Thoracic aorta (tissue), 2 donors: ENCODE results near the gene ARVCF. TPM values are rescaled to one million over a fixed set of nuclear protein-coding genes. Genes with fewer than 3 reads are reported as not detected.
A peak's percentile ranks its signal among the peaks of the same experiment; 100 is the strongest.

Experiments used
- ATAC-seq: fragments of 150-250 bp; one replicate; pipeline ENCODE4 v1.8.0; 2017; ENCODE audit warnings: low read depth; ENCODE audit not compliant: insufficient number of reproducible peaks, low FRiP score
- DNase-seq: peaks from one replicate; pipeline ENCODE4 v3.0.0-alpha.2; 2020; ENCODE audit warnings: low spot score
- H3K27ac ChIP-seq, 2 donors: fragments of 200-600 bp; sonication (generic); 1 replicate in 1 of 2; 2 replicates in 1 of 2; pipeline ENCODE4 v1.5.1; 2016; ENCODE audit warnings: mild to moderate bottlenecking in 2 of 2, moderate library complexity in 2 of 2
- H3K27me3 ChIP-seq: fragments of 200-600 bp; sonication (generic); replicated peaks from 2 replicates; pipeline ENCODE4 v1.6.0; 2016; ENCODE audit warnings: mild to moderate bottlenecking; ENCODE audit not compliant: insufficient read depth
- H3K36me3 ChIP-seq: fragments of 200-600 bp; sonication (generic); one replicate; pipeline ENCODE4 v1.5.1; 2016
- H3K4me1 ChIP-seq, 2 donors: fragments of 200-600 bp; sonication (generic); 1 replicate in 1 of 2; 2 replicates in 1 of 2; pipeline versions ENCODE4 v1.5.1 to v1.6.0; 2016; ENCODE audit warnings: low read depth in 2 of 2, mild to moderate bottlenecking in 1 of 2; ENCODE audit not compliant: control insufficient read depth in 1 of 2
- H3K4me3 ChIP-seq: fragments of 200-600 bp; sonication (generic); 2 replicates; pipeline ENCODE4 v1.5.1; 2016; ENCODE audit warnings: mild to moderate bottlenecking
- H3K9me3 ChIP-seq: fragments of 200-600 bp; sonication (generic); 2 replicates; pipeline ENCODE4 v1.5.1; 2016
- total RNA-seq, 2 donors: library from RNA; depleted of rRNA; stranded (reverse); fragments of >200 nt; gene quantifications; one replicate each; pipeline versions ENCODE4 v1.1.0 to v1.2.3, GENCODE V29; 2016
- TF ChIP-seq, protein P1 (sequence below): fragments of 200-600 bp; sonication (generic); IDR thresholded peaks from one replicate; pipeline ENCODE4 v1.5.1; 2019; ENCODE audit warnings: antibody characterized with exemption

The ARVCF gene
- total RNA-seq, 2 donors from 2014 or later: 95.0 to 165 TPM

- Histone ChIP-seq H3K27me3 (no peaks in the 10 kb centered on the region), H3K4me1 (peaks cover 32 to 41% of the 10 kb centered on the region in 2 donors), H3K36me3 (no peaks in the 10 kb centered on the region), H3K9me3 (no peaks in the 10 kb centered on the region), H3K27ac (no peak overlapping the region), H3K4me3 (no peak overlapping the region)
- ATAC-seq: no peak
- TF ChIP-seq, protein P1, sequence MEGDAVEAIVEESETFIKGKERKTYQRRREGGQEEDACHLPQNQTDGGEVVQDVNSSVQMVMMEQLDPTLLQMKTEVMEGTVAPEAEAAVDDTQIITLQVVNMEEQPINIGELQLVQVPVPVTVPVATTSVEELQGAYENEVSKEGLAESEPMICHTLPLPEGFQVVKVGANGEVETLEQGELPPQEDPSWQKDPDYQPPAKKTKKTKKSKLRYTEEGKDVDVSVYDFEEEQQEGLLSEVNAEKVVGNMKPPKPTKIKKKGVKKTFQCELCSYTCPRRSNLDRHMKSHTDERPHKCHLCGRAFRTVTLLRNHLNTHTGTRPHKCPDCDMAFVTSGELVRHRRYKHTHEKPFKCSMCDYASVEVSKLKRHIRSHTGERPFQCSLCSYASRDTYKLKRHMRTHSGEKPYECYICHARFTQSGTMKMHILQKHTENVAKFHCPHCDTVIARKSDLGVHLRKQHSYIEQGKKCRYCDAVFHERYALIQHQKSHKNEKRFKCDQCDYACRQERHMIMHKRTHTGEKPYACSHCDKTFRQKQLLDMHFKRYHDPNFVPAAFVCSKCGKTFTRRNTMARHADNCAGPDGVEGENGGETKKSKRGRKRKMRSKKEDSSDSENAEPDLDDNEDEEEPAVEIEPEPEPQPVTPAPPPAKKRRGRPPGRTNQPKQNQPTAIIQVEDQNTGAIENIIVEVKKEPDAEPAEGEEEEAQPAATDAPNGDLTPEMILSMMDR: no peak
- no peak for DNase-seq
These were observed 8.2 kb upstream of the ARVCF start for GRCh38 chr22:20024650-20025397.

GRCh38 chr22:20024225-20024624, 7.6 kb upstream of the ARVCF start:
- Histone ChIP-seq H3K36me3 (no peaks in the 10 kb centered on the region), H3K4me3 (no peak overlapping the region), H3K4me1 (peaks cover 27 to 35% of the 10 kb centered on the region in 2 donors), H3K9me3 (no peaks in the 10 kb centered on the region), H3K27ac (no peak overlapping the region), H3K27me3 (no peaks in the 10 kb centered on the region)
- no peak for DNase-seq
- TF ChIP-seq, protein P1: no peak
- ATAC-seq: no peak

- Histone ChIP-seq H3K36me3 (no peaks in the 10 kb centered on the region), H3K4me1 (peaks cover 17 to 25% of the 10 kb centered on the region in 2 donors), H3K9me3 (no peaks in the 10 kb centered on the region), H3K4me3 (no peak overlapping the region), H3K27me3 (no peaks in the 10 kb centered on the region), H3K27ac (peak overlapping the region in 1 of 2 donors; percentile 84)
- no peak for ATAC-seq
- TF ChIP-seq, protein P1: no peak
- DNase-seq: no peak
These were observed 6.5 kb upstream of the ARVCF start for GRCh38 chr22:20022978-20023613.

GRCh38 chr22:20022231-20022977, 5.8 kb upstream of the ARVCF start:
- no peak for DNase-seq

More at GRCh38 chr22:20022231-20022977, 5.8 kb upstream of the ARVCF start:
- peaks cover 17 to 27% of the 10 kb centered on the region in 2 donors for H3K4me1 ChIP-seq
- TF ChIP-seq, protein P1: no peak
- no peaks in the 10 kb centered on the region for H3K36me3 ChIP-seq
- ATAC-seq: no peak
- no peaks in the 10 kb centered on the region for H3K27me3 ChIP-seq
- peak overlapping the region; percentile 86 for H3K4me3 ChIP-seq
- H3K9me3 ChIP-seq: no peaks in the 10 kb centered on the region
- H3K27ac ChIP-seq: peak overlapping the region; percentile 79 to 84
